Stimulated activated CD4-positive, alpha-beta T cell treated with anti-CD3 and anti-CD28 coated beads, Interleukin-12 subunit alpha, Interleukin-12 subunit beta, amount 100 ng/mL, for 24 hours (primary cell): Measurements from ENCODE around the gene KRT71.
"Not testable (repeated sequence)": the region's sequence is repeated elsewhere in the genome, so short reads cannot be mapped to it uniquely, and the experiment has no call there.

Source experiments
- DNase-seq, 2 experiments: peaks; one replicate each; pipeline ENCODE4 v3.0.0-alpha.2; 2020; ENCODE audit warnings: low read depth in 2 of 2

Gene KRT71

GRCh38 chr12:52552681-52553195 lies at the start of gene KRT71:
Gene KRT71 (minus strand): TSS chr12:52553145. CDS start chr12:52553077, 68 bp downstream.
- no peak for DNase-seq

GRCh38 chr12:52602552-52602951 lies 49.6 kb upstream of the KRT71 start:
- DNase-seq: no peak

- no peak for DNase-seq
Observed at GRCh38 chr12:52601671-52602070, 48.7 kb upstream of the KRT71 start.

GRCh38 chr12:52600941-52601481 lies 48.1 kb upstream of the KRT71 start, which contains the start of gene KRT72:
Gene KRT72 (minus strand): TSS chr12:52601463. CDS start chr12:52601452, 11 bp downstream.
- DNase-seq: no peak

- DNase-seq: no peak
Observed at GRCh38 chr12:52600475-52600874, 47.5 kb upstream of the KRT71 start.

DNA sequence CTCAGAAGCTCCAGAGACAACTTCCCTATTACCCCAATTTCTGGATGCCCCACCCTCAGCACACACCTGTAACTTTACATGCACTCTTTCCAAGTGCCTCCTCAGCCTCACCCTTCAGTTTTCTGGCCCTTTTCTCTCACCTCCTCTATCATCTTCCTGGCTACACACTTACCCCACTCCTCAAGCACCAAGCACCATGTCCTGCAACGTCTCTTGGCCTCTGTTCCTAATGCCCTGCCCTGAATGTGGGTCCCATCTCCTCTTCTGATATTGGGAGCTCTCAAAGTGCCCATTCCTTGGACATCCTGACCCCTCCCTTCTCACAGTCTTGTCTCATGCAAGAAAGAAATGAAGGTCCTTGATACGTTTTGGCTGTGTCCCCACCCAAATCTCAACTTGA lies 47.1 kb upstream of the KRT71 start:
- no peak for DNase-seq

- no peak for DNase-seq
Observed at GRCh38 chr12:52598966-52599365, 46.0 kb upstream of the KRT71 start.

GRCh38 chr12:52594237-52594636 lies 41.3 kb upstream of the KRT71 start:
- DNase-seq: not testable (repeated sequence)

GRCh38 chr12:52591521-52591920 lies 38.6 kb upstream of the KRT71 start:
- no peak for DNase-seq

- no peak for DNase-seq
Observed at GRCh38 chr12:52590021-52590420, 37.1 kb upstream of the KRT71 start.

DNA sequence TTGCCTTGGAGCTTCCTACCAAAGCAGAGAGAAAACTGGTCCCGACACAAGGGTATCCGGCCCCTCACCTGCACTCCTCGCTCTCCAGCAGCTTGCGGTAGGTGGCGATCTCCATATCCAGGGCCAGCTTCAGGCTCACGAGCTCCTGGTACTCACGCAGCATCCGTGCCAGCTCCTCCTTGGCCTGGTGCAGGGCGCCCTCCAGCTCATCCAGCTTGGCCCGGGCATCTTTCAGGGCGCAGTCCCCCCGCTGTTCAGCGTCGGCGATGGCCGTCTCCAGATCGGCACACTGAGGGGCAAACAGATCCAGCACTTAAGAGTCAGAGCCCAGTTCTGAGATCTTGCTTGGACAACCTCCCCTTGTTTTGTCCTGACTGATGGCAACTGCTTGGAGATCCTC lies 34.6 kb upstream of the KRT71 start:
- no peak for DNase-seq

DNA sequence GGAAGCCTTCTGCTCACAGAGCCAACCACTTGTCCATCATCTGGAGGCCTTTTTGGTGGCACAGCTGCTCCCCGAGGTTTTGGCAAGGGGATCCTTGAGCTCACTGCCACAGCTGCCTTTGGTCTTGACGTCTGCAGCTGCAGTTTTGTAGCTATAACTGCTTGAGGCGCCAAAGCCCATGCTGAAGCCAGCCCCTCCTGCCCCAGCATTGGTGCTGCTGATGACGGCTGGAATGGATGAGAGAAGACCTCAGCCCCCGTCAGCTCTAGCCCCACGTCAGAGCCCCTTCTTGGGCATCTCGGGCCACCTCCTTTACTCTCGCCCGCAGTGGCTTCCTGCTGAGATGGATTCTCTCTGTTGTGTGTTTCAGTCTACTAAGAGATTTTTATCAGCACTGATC lies 33.0 kb upstream of the KRT71 start:
- DNase-seq: no peak

DNA sequence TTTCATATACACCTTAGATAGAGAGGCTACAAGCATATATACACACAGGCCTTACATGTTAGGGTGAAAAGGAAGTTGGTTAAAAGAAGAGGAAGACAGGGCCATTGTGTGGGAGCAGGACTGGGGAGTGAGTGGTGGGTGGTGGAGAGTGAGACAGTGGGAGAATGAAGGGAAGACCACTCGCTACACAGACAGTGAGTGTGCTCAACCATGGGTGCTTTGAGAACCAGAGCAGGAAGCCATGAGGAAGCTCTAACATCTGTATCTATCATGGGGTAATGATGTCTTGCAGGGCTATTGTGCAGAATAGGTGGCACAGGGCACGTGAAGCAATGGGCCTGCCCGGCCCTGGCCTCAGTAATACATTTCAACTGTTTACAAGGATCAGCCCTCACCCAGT lies 32.1 kb upstream of the KRT71 start:
- no peak for DNase-seq

- no peak for DNase-seq
Observed at GRCh38 chr12:52584156-52584682, 31.3 kb upstream of the KRT71 start.

DNA sequence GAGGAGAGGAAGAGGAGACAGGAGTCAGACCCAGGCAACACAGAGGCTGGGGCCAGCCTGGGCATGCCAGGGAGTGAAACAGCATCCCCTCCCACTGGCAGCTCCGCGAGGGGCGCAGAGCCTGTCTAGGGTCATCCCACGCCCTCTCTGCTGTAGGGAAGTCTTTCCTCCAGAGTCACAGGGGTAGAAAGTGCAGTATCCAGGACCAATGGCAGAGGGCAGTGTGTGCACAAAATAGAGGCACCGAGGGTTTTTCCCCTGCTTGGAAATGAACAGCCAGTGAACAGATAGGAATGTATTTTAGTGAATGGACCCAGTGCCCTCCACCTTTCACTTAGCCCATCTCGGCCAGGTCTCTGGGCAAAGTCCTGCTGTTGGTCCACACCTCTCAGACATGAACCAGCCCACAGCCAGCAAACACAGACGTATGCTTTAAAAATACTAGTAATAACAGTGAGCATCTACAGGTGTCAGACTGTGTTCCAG lies 30.1 kb upstream of the KRT71 start:
- DNase-seq: peak; percentile 41 to 45

GRCh38 chr12:52582486-52582885 lies 29.5 kb upstream of the KRT71 start:
- DNase-seq: no peak

DNA sequence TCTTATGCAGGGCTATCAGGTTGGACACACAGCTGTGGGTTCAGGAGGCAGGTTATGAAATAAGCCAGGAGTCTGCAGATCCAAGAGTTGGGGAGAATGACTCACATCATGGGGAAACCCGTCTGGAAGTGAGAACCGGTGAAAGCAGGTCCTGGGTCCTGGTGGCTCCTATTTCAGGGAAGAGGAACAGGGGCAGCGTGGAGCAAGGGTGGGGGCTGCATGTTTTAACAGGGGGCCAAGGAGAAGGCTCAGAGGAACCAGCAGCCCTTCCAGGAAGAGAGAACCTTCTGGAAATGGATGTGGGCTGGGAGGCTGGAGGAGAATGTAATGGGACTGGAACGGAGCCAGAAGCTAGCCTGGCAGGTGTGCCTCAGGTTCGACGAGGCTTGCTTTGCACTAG lies 28.5 kb upstream of the KRT71 start:
- DNase-seq: no peak

GRCh38 chr12:52581066-52581465 lies 28.1 kb upstream of the KRT71 start:
- no peak for DNase-seq

GRCh38 chr12:52580496-52580895 lies 27.6 kb upstream of the KRT71 start:
- DNase-seq: no peak

DNA sequence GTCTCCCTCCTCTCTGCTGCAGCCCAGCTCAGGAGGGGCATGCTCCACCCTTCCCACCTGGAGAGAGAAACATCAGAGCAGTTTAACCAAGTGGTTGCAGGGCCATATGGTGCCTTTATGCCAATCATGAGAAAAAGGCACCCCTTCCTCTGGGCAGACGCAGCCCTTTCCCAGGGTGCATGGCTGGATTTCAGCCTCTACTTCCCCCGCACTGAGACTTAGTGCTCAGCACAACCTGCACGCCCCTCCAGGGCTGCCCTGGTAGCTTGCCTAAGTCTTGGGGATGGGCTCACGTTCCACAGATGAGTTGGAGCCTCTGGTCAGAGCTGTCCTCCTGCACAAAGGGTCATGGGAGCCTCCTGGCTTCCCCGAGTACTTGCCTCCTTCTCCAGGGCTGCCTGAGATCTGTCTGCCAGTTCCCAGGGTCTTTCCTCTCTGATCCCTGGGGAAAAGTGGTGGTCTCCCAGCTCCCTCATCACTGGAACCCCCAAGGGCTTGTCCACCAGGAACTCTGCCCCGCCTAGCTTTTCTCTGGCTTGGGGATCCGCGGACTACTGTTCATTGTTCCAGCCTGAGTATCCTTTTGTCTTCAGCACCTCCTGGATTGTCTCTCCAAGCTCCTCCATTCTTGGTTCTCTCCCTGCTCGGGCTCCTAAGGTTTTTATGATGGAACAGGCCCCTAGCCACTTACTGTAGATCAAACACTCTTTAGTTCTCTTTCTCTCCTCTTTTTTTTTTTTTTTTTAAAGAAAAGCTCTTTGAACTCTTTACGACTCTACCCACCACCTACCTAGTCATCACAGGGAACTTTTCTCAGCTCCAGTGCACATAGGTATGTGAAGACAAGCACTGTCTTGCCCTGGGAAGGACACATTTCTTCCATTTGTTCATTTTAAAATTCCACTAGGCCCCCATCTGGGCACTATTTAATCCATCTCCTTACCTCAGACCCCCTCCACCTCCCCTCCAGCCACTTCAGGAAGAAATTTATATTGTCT lies 26.8 kb upstream of the KRT71 start:
- DNase-seq: no peak

DNA sequence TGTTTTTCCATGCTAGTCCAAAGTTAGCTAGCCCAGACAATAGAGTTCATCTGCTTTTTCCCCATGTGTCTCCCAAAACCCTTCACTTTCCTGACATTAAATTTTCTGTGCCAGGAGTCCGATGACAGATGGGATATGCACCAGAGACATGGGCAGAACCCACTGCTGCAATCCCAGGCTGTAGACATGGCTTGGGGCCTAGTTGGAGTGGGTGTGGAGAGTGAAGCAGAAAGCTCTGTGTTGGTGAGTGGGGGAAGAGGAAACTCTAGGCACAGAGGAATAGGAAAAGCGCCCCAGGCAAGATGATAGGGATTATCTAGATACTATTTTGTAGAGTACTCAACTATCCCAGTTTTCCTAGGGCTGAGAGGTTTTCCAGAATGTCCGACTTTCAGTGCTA lies 25.5 kb upstream of the KRT71 start:
- no peak for DNase-seq

DNA sequence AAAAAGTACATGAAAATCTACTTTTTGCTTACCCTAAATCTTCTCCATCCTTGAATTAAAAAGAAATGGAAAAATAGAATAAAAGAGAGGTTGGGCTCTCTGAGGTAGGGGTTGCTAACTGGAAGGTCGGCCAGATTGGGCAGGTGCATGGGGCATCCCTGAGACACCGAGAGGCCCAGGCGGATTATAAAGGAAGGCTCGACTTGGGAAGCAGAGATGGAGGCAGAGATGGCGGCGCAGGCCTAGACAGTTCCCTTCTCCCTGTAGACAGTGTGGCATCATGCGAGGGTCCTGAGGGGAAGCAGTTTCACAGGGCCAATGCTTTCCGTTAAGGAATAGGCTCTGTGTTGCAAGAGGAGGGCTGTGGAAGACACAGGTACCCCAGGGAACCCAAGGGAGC lies 24.4 kb upstream of the KRT71 start:
- DNase-seq: no peak
